ENCODE data around the gene SLC25A44. TPM values are rescaled to one million over a fixed set of nuclear protein-coding genes. Genes with fewer than 3 reads are reported as not detected.

The SLC25A44 gene
- total and polyA plus RNA-seq, 9 donors = 6.8 to 21.0 (median 16.8) TPM

GRCh38 chr1:156146020-156146768, 47.7 kb upstream of the SLC25A44 start:
- Histone ChIP-seq H3K27ac (no peak overlapping the region), H3K36me3 (no peaks in the 10 kb centered on the region), H3K27me3 (no peaks in the 10 kb centered on the region), H3K9me3 (no peaks in the 10 kb centered on the region), H3K4me1 (ENCODE audit: insufficient read depth) (peaks cover 8% of the 10 kb centered on the region), H3K4me3 (no peak overlapping the region)
- DNase-seq = peak in 4 of 5 donors; percentile 61 to 74 (median 70)
- TF ChIP-seq, protein P1, sequence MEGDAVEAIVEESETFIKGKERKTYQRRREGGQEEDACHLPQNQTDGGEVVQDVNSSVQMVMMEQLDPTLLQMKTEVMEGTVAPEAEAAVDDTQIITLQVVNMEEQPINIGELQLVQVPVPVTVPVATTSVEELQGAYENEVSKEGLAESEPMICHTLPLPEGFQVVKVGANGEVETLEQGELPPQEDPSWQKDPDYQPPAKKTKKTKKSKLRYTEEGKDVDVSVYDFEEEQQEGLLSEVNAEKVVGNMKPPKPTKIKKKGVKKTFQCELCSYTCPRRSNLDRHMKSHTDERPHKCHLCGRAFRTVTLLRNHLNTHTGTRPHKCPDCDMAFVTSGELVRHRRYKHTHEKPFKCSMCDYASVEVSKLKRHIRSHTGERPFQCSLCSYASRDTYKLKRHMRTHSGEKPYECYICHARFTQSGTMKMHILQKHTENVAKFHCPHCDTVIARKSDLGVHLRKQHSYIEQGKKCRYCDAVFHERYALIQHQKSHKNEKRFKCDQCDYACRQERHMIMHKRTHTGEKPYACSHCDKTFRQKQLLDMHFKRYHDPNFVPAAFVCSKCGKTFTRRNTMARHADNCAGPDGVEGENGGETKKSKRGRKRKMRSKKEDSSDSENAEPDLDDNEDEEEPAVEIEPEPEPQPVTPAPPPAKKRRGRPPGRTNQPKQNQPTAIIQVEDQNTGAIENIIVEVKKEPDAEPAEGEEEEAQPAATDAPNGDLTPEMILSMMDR (IDR thresholded peaks at IDR 0.05) = peak; percentile 38 to 74 (median 70)
- TF ChIP-seq POLR2A (IDR thresholded peaks at IDR 0.05) (no peak), EP300 (IDR thresholded peaks at IDR 0.05) (no peak)
- intact Hi-C loops (cut with DNase I) = loop anchor here (2.0 to 5.0 kb wide), 2 partner anchors 79 to 171 kb away; no protein-coding TSS in a partner anchor
- WGBS, 3 donors = 5 to 7% (median 6%) methylated on average over 13 of the region's 13 CpGs

GRCh38 chr1:156146769-156147405, 47.0 kb upstream of the SLC25A44 start:
- Histone ChIP-seq H3K36me3 (no peaks in the 10 kb centered on the region), H3K27me3 (no peaks in the 10 kb centered on the region), H3K9me3 (no peaks in the 10 kb centered on the region), H3K27ac (no peak overlapping the region), H3K4me3 (no peak overlapping the region), H3K4me1 (ENCODE audit: insufficient read depth) (peaks cover 7% of the 10 kb centered on the region)
- peak in 3 of 5 donors; percentile 29 to 60 (median 55) for DNase-seq
- no peak for TF ChIP-seq EP300 (IDR thresholded peaks at IDR 0.05)
- 8 to 17% (median 10%) methylated on average over 9 of the region's 9 CpGs for WGBS, 3 donors
- intact Hi-C loops (cut with DNase I) = loop anchor here (2.0 to 5.0 kb wide), 2 partner anchors 78 to 170 kb away; no protein-coding TSS in a partner anchor

DNA sequence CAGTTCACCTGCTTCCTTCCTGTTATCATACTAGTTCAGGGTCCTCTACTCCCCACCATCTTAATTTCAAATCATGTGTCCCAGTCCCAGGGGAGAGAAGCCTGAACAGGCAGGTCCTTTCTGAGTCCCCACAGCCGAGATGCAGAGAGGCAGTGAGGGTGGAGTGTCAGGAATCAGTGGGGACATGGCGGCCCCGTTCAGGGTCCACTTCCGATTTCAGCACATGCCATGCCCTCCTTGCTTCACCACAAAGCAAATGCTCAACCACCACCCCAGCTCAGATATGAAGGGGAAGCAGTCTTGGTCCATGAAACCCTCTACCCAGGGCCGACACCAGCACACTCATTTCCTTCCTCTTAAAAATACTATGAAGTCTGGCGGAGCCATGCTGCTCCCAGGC, 45.7 kb upstream of the SLC25A44 start:
- 58 to 69% (median 60%) methylated on average over 6 of the region's 6 CpGs for WGBS, 3 donors
- no peaks in the 10 kb centered on the region for H3K27me3 ChIP-seq
- H3K9me3 ChIP-seq = no peaks in the 10 kb centered on the region
- no peaks in the 10 kb centered on the region for H3K36me3 ChIP-seq
- no peak overlapping the region for H3K27ac ChIP-seq
- no peak overlapping the region for H3K4me3 ChIP-seq
- intact Hi-C loops (cut with DNase I) = loop anchor here in 1 of 4 donors (5.0 kb wide), 1 partner anchor 169 kb away; no protein-coding TSS in a partner anchor
- no peak for DNase-seq
- TF ChIP-seq, protein P1 (IDR thresholded peaks at IDR 0.05) = no peak
- TF ChIP-seq EP300 (IDR thresholded peaks at IDR 0.05) (no peak), POLR2A (IDR thresholded peaks at IDR 0.05) (no peak)
- peaks cover 7% of the 10 kb centered on the region for H3K4me1 ChIP-seq (ENCODE audit: insufficient read depth)

GRCh38 chr1:156149374-156150332, 44.3 kb upstream of the SLC25A44 start:
- Histone ChIP-seq H3K9me3 (no peaks in the 10 kb centered on the region), H3K4me3 (no peak overlapping the region), H3K27me3 (no peaks in the 10 kb centered on the region), H3K4me1 (ENCODE audit: insufficient read depth) (peaks cover 7% of the 10 kb centered on the region), H3K36me3 (no peaks in the 10 kb centered on the region), H3K27ac (no peak overlapping the region)
- intact Hi-C loops (cut with DNase I) = loop anchor here in 1 of 4 donors (5.0 kb wide), 2 partner anchors 78 to 168 kb away; no protein-coding TSS in a partner anchor
- no peak for TF ChIP-seq POLR2A (IDR thresholded peaks at IDR 0.05)
- TF ChIP-seq, protein P1 (IDR thresholded peaks at IDR 0.05) = no peak
- no peak for TF ChIP-seq EP300 (IDR thresholded peaks at IDR 0.05)
- 9 to 15% (median 11%) methylated on average over 20 of the region's 20 CpGs for WGBS, 3 donors
- no peak for DNase-seq
